ENCODE results near the gene CEP350.

Gene CEP350, protein sequence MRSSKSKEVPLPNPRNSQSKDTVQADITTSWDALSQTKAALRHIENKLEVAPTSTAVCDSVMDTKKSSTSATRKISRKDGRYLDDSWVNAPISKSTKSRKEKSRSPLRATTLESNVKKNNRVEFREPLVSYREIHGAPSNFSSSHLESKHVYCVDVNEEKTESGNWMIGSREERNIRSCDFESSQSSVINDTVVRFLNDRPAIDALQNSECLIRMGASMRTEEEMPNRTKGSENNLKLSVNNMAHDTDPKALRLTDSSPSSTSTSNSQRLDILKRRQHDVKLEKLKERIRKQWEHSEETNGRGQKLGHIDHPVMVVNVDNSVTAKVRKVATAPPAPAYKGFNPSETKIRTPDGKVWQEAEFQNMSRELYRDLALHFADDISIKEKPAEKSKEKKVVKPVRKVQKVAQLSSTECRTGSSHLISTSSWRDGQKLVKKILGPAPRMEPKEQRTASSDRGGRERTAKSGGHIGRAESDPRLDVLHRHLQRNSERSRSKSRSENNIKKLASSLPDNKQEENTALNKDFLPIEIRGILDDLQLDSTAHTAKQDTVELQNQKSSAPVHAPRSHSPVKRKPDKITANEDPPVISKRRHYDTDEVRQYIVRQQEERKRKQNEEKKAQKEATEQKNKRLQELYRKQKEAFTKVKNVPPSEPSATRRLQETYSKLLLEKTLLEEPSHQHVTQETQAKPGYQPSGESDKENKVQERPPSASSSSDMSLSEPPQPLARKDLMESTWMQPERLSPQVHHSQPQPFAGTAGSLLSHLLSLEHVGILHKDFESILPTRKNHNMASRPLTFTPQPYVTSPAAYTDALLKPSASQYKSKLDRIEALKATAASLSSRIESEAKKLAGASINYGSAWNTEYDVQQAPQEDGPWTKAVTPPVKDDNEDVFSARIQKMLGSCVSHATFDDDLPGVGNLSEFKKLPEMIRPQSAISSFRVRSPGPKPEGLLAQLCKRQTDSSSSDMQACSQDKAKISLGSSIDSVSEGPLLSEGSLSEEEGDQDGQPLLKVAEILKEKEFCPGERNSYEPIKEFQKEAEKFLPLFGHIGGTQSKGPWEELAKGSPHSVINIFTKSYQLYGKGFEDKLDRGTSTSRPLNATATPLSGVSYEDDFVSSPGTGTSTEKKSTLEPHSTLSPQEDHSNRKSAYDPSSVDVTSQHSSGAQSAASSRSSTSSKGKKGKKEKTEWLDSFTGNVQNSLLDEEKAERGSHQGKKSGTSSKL (N-terminal part only)

DNA sequence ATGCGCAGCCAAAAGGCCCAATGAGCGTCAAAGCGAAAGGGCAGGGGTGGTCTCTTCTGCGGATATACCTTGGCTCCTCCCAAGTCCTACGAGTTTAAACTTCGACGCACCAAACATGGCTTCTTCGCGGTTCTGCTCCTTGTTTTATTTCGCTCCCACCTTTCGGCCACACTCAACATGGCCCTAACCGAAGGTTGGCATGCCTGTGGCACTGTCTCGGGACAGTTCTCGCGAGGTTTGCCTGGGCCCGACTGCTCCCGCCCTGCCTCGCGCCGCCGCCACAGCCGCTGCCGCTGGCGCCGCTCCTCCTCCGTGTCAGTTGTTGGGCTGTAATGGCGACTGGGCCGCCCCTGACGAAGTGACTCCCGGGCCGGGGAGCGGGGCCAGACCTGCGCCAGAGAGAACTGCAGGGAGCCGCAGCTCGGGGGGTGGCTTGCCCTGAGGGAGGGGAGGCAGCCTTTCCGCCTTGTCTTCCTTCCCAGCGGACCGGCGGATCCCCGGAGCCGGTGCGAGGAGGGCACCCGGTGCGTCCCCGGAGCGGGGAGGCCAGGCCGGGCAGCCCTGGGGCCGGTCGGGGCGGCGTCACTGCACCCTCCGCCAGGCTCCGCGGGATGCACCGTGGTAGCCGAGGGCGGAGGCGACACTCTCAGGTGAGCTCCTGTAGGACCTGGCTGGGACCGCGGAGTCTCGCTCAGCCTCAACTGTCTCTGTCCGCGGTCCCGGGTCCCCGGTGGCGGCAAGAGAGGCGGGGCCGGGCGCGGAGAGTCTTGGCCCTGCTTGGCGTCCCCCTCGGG lies at the start of gene CEP350:
Gene CEP350 (plus strand): TSS at position 318 of the 794 bp plus-strand sequence. CDS start 31,372 bp downstream, outside the sequence.
- peak; percentile 99 for DNase-seq

DNA sequence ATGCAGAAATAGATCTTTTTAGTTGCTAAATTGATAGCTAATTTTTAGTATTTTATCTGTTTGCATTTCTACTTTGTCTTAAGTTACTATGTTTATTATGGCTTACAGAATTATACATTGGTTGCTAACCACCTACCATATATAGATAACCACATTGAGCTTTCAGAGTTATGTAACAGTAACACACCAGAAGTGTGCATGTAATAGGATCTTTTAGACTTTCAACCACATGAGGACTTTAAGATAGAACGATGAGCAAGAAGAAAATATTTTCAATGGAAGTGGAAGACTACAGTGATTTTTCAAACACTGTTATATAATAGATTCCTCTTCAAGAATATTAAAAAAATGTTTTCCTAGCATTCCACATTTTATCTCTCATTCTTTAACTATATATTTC lies 43.7 kb upstream of the CEP350 start:
- no peak for DNase-seq

DNA sequence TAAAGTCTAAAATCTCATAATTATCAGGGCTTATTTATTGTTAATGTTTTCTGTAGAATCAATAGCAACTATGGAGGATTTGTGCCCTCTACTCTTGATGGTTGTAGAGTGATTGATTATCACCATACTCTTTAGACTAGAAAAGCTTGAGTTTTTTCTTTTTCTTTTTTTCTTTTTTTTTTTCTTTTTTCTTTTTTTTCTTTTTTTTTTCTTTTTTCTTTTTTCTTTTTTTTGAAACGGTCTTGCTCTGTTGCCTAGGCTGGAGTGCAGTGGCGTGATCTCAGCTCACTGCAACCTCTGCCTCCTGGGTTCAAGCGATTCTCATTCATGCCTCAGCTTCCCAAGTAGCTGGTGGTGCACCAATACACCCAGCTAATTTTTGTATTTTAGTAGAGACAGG lies 42.8 kb upstream of the CEP350 start:
- no peak for DNase-seq

DNA sequence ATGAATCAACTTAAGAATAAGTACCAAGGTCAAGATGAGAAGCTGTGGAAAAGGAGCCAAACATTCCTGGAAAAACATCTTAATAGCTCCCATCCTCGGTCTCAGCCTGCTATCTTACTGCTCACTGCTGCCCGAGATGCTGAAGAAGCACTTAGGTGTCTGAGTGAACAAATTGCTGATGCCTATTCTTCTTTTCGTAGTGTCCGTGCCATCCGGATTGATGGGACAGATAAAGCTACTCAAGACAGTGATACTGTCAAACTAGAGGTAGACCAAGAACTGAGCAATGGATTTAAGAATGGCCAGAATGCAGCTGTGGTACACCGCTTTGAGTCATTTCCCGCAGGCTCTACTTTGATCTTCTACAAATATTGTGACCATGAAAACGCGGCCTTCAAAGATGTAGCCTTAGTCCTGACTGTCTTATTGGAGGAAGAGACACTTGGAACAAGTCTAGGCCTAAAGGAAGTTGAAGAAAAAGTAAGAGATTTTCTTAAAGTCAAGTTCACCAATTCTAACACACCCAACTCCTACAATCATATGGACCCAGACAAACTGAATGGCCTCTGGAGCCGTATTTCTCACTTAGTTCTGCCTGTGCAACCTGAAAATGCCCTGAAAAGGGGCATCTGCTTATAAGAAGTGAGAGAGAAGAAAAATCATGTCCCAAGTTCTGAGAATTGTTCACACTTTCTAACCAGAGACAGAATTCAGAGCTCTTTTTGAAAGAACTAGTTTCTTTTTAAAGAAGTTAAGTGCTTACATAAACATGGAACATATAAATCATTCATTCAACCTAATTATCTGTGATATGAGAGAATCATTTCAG lies 36.8 kb upstream of the CEP350 start:
- DNase-seq = no peak

DNA sequence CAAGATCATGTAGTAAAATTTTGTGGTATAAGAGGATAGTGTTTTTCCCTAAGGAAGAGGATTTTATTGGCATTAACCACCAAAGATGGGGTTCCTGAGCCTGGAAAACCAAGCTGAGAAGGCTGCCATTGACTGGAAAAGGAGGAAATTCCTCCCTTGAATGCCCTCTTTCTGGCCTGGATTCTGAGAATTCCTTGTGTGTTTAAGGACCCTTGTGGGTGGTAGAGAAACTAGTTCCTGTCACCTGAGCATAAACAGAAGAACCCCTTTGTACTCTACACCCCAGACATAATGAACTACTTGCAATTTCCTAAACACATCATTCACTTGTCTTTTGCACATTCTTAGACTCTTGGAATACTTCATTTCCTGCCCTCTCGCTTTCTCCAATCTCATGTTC lies 33.1 kb upstream of the CEP350 start:
- DNase-seq = no peak

DNA sequence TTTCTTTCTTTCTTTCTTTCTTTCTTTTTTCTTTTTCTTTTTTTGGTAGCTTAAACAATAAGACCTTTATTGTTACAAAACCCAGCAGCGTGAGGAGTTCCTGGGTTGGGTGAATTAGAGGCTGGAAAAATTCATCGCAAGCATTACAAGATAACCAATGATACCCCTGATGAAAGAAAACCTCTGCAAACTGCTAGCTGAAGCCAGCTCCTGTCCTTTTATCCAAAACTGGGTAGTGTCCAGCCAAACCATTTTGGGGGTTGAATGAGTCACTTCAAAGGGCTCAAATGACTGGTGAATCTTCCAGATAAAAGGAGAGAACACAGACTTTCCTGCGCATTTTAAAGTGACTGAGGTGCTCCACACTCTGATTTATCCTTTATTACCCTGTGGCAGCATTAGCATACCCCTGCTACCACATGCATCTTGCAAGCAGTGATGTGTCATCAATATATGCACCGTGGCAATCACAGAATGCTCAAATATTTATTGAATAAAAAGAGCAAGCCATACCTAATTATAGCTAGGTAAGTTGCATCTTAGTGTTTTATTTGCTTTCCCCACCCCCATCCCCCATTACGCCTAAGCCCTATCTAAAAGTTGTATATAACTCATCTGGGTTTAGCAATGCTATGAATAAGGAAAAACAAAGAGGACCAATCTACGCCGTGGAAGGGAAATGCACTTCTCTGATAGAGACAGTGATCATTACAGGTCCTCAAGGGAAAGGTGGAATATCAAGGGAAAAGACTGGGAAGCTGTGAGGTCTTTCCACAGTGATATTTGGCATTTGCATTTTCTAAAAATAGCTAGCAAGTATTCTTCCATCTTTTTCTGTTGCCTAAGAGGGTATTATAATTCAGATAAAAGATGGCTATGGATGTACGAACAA lies 32.4 kb upstream of the CEP350 start:
- no peak for DNase-seq

DNA sequence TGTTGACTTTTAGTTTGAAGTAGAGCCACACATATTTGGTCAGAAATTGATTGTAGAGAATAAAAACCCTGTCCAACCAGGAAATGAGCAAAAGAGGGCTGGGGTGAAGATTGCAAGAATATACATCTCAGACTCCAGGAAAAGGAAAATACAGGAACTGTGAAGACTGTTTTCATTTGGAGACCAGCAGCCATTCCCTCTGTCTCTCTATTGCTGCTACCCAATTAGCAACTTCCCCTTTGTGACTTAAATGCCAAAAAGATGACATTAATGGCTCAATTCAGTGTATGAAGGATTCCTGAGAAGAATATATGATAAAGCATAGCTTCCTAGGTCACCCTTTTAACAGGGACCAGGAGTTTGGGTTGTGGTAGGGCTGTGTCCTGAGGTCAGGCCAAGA lies 31.6 kb upstream of the CEP350 start:
- DNase-seq = no peak

DNA sequence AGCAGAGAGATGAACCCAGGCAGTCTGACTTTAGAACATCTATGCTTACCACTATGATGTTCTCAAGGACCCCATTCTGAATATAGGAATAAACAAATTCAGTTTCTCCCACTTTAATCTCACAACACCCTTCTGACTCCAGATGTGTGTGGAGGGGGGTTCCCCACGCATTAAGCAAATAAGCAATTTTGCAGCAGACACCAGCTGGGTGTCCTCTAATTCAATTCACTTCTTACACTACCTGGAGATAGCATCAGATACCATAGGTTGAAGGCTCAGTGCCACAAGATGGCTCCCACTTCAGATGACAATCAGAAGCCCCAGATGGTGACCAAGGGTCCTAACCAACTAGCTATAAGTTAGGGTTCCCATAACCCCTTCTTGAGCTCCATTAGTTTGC lies 30.3 kb upstream of the CEP350 start:
- DNase-seq = no peak

DNA sequence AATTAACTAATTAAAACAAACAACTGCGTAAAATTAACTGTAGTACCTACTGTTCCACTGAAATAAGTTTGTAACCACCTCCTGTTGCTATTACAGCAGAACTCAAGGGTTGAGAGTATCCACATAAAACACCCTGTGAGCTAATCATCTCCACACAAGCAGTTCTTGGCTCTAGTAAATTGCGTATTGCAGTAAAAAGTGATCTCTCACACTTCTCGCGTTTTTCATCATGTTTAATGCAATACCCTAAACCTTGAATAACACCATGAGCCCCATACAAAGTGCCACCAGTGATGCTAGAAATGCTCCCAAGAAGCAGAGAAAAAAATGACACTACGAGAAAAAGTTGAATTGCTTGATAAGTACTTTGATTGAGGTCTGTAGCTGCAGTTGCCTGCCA lies 29.3 kb upstream of the CEP350 start:
- DNase-seq = no peak

DNA sequence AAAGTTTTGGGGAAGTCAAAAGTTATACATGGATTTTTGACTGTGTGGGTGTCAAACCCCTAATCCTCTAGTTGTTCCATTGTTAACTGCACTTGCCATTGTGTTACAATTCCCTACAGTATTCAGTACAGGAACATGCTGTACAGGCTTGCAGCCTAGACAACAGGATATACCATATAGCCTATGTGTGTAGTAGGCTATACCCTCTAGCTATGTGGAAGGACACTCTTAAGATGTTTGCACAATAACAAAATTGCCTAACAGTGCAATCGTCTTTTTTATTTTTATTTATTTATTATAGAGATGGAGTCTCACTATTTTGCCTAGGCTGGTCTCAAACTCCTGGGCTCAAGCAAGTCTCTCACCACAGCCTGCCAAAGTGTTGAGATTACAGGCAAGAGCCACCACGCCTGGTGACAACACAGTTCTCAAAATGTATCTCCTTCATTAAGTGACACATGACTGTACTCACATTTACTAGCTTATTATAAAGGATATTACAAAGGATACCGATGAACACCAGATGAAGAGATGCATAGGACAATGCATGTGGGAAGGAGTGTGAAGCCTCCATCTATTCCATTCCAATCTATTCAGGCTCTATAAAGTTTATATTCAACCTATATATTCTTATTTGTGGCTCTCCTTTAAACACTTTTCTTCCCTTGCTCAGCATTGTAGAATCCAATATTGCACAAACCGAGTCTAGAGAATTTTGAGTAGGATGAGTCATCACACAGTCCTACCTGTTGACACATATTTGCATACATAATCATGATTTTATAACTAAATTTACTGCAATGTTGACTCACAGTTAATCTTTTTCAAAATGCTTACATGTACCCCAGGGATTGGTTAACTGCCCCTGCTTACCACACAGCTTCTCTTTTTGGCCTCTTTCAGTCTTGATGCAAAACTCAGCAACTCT lies 28.4 kb upstream of the CEP350 start:
- DNase-seq = no peak

DNA sequence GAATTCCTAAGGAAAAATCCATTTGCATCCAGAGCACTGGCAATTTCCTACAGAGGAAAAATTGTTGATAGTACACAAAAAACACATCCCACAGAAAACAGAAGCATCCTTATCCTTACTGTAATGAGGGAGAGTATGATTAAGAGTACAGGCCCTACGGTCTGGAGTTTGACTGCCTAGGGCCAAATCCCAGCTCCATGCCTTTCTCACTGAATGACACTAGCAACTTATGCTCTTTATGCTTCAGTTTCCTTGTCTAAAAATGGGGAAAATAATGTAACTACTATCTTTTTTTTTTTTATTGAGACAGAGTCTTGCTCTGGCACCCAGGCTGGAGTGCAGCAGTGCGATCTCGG lies 27.8 kb upstream of the CEP350 start:
- no peak for DNase-seq

DNA sequence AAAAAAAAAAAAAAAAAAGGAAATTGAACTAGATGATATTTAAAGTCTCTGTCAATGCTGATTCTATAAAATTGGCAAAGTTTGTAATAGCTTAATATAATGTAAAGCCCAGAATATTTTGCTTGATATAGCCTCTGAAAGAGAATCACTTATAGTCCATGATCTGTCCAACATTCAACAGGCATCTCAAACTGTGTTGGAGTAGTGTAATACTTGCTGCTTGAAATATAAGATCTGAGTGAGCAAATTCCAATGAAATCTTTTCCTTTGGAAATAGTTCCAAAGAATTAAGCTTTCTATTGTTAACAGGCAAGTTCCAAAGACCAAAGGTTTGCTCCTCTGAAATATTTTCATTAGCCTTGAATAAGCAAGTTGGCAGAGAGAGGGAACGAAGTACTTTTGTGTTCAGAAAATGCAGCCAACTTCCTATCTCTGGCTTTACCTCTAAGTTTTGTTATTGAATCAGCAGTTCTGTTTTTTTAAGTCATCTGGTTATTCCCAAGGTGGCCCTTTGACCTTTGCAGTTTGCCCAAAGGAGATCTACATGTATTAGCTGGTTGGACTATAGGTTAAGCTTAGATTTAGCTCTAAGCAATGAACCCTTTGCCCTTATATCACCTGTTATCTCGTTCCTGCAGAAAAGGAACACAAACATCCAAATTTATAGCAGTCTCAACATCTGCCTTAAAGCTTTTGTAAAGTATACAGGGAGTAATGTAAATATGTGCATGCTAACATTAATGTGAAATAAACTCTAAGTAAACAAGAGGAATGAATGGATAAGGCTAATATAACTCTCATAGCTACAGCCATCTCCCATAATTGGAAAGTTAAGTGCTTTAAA lies 24.4 kb upstream of the CEP350 start:
- DNase-seq = no peak

DNA sequence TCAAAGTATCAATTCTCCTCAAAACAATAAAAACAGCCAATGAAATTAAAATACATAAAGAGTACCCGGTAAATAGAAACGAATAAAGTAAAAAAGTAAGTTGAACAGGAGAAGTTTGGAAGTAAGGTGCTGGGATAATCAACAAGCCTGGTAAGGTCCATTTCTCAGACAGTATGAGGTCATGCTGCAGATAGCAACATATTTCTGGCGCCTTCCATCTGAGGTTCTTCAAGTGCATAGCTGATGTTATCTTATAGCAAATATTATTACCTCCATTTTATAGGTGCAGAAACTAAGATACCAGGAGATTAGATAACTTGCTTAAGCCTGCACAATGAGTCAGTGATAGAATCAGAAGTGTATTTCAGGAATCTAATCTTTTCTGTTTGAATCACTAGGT lies 23.7 kb upstream of the CEP350 start:
- no peak for DNase-seq

DNA sequence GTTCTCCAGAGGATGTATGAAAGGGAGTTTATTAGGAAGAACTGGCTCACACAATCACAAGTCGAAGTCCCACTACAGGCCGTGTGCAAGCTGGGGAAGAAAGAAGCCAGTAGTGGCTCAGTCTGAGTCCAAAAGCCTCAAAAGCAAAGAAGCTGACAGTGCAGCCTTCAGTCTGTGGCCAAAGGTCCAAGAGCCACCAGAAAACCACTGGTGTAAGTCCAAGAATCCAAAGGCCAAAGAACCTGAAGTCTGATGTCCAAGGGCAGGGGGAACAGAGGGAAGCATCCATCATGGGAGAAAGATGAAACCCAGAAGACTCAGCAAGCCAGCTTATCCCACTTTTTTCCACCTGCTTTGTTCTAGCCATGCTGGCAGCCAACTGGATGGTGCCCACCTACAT lies 21.4 kb upstream of the CEP350 start:
- DNase-seq = no peak

DNA sequence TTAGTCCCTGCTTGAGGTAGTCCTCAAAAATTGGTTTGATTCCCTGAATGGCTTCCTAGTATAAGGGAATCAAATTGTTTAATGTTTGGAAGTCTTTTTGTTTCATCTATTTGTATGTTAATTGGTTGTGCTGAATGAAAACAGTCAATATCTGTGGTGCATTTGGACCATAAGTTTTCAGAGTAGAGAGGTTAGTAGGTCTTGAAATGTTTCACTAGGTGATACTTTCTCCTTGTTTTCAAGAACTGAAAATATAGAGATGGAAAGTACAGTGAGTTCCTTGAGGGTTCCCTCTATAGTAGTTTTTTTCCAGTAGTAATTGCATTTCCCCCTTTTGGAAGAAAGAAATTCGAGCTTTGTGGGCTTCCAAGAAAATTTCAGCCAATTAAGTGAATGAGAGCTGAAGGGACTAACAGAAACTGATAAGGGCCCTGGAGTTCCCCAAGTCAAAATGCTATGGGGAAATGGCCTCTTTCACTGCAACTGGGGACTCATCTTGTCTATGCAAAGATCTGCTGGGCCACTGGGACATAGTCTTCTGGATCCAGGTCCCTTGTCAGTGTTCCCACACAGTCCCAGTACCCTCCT lies 18.6 kb upstream of the CEP350 start:
- DNase-seq = no peak

DNA sequence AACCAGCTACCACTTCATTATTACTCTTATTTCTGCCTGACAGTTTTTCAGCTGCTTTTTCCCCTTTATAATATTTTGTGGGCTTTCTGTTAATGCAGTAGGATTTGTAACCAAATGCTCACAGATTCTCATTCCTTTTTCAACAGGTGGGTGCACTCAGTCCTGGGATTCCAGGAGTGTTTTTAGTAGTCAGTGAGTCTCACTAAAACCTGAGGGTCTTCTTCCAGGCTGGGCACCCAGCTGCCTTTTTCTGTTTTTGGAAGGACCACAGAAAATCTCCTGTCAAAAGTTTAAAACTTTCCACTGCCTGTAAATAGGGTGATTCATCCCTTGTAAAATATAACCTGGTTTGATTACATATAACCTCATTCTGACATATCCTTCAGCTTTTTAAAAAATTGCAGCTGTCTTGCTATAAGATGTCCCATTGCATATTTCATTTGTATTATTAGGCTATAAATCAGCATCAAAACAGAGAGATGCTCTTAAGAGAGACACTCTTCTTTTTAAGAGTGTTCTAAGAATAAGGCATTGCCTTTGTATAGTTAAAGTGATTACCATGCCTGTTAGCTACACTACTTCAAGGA lies 16.8 kb upstream of the CEP350 start:
- no peak for DNase-seq

DNA sequence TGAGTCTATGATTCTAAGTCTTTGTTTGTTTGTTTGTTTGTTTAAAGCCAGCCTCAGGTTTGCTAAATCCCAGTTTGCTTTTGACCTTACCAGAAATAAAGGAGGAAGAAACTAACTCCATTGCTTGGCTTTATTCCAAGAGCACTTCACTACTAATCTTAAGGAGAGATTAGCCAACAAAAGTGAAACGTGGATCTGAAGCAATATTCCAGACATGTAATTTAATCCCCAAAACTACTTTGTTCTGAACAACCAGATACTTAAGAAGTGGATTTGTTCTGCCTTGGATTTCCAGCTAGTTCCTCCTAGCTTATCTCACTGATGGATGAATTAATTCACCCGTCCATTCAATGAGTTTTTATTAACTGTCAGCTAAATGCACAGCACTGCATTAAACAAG lies 15.9 kb upstream of the CEP350 start:
- no peak for DNase-seq

DNA sequence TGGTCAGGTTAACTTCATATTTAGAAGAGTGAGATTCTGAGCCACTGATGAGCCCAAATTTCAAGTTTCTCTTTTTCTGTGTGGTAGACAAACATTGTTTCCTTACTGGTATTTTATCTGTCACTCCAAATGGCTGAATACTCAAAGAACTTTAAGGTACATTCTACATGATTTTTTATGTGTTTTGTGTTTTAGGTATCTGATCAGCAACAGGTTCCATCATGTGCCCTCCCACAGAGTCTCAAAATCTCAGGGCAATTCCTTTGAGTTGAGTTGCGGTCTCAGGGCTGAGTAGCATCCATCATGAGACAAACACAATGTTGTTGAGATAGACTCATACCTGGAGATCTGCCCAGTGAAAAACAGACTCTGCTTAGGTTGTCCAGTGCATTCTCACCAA lies 14.7 kb upstream of the CEP350 start:
- DNase-seq = no peak

All from NCI-H1092 (cell line).